Gastroesophageal sphincter (tissue), 3 donors: Measurements from ENCODE around the gene CUTA.

Experiments used
- CTCF ChIP-seq, 4 experiments: fragments of 200-600 bp in 2 of 4; fragments of 450-650 bp in 2 of 4; sonication (generic) in 1 of 4; IDR thresholded peaks; one replicate each; pipeline ENCODE4 v1.5.1; 2017 to 2019; ENCODE audit warnings: antibody characterized with exemption in 4 of 4, mild to moderate bottlenecking in 2 of 4, moderate library complexity in 2 of 4
- POLR2AphosphoS5 ChIP-seq: sonication (generic); formaldehyde crosslinking; IDR thresholded peaks from one replicate; pipeline ENCODE4 v1.6.1; 2017; ENCODE audit warnings: antibody characterized with exemption

- TF ChIP-seq POLR2AphosphoS5 = peak; percentile 83
- TF ChIP-seq CTCF (IDR thresholded peaks at IDR 0.05) = peak; percentile 78 to 98 (median 97)
Measured at GRCh38 chr6:33391278-33391921, 26.5 kb downstream of the CUTA start, which contains the start of gene KIFC1.
